Gastrocnemius medialis (tissue), 4 donors: ENCODE results near the gene APBA2.

ENCODE experiments used
- POLR2A ChIP-seq, 2 donors: fragments of 450-650 bp; IDR thresholded peaks; one replicate each; pipeline ENCODE4 v1.6.1; 2017; ENCODE audit warnings: antibody characterized with exemption in 2 of 2, mild to moderate bottlenecking in 2 of 2, moderate library complexity in 2 of 2
- TF ChIP-seq, protein P1 (sequence below), 5 experiments: fragments of 450-650 bp in 3 of 5; fragments of 200-600 bp in 2 of 5; sonication (generic) in 2 of 5; IDR thresholded peaks in 4 of 5; conservative IDR thresholded peaks in 1 of 5; 1 replicate in 4 of 5; 2 replicates in 1 of 5; pipeline ENCODE4 v1.5.1; 2016 to 2019; ENCODE audit warnings: antibody characterized with exemption in 5 of 5, mild to moderate bottlenecking in 3 of 5, moderate library complexity in 3 of 5

DNA sequence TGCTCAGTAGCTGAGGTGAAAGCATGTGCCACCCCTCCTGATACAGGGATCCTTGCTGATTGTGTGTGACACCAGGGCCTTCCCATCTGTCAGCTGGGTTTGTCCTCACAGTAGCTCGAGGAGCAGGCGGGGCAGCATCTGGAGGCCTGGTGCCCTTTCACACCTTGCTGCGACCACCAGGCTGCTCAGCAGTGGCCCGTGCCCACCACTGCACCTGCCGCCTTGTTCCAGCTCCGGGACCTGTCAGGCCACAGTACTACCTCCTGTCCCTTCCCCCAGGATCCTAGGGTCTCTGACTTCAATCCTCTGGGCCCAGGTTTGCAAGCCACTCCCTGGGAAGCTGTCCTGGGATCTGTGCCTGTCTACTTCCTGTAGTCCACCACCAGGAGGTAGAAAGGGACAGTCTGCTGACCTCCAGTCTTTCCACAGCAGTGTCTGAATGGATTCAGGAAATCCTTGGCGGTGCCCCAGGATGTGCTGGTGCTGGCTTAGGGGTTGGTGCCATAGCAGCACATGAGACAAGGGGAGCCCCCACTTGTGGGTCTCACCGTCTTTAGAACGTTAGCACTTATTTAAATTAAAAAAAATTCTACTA lies 27.5 kb downstream of the APBA2 start:
- no peak for TF ChIP-seq POLR2A (IDR thresholded peaks at IDR 0.05)
- TF ChIP-seq, protein P1, sequence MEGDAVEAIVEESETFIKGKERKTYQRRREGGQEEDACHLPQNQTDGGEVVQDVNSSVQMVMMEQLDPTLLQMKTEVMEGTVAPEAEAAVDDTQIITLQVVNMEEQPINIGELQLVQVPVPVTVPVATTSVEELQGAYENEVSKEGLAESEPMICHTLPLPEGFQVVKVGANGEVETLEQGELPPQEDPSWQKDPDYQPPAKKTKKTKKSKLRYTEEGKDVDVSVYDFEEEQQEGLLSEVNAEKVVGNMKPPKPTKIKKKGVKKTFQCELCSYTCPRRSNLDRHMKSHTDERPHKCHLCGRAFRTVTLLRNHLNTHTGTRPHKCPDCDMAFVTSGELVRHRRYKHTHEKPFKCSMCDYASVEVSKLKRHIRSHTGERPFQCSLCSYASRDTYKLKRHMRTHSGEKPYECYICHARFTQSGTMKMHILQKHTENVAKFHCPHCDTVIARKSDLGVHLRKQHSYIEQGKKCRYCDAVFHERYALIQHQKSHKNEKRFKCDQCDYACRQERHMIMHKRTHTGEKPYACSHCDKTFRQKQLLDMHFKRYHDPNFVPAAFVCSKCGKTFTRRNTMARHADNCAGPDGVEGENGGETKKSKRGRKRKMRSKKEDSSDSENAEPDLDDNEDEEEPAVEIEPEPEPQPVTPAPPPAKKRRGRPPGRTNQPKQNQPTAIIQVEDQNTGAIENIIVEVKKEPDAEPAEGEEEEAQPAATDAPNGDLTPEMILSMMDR (IDR thresholded peaks at IDR 0.05 in 4 of 5, conservative IDR thresholded peaks at IDR 0.05 in 1 of 5) = no peak
